NCI-H1436 treated with DMSO at 0.1 percent for 48 hours (cell line): ENCODE measurements around the gene DHCR7.
A peak's percentile ranks its signal among the peaks of the same experiment; 100 is the strongest.

Experiments
- DNase-seq: peaks from one replicate; lab custom pipeline; 2025; lab: John Stamatoyannopoulos, UW

The DHCR7 gene, protein sequence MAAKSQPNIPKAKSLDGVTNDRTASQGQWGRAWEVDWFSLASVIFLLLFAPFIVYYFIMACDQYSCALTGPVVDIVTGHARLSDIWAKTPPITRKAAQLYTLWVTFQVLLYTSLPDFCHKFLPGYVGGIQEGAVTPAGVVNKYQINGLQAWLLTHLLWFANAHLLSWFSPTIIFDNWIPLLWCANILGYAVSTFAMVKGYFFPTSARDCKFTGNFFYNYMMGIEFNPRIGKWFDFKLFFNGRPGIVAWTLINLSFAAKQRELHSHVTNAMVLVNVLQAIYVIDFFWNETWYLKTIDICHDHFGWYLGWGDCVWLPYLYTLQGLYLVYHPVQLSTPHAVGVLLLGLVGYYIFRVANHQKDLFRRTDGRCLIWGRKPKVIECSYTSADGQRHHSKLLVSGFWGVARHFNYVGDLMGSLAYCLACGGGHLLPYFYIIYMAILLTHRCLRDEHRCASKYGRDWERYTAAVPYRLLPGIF

DNA sequence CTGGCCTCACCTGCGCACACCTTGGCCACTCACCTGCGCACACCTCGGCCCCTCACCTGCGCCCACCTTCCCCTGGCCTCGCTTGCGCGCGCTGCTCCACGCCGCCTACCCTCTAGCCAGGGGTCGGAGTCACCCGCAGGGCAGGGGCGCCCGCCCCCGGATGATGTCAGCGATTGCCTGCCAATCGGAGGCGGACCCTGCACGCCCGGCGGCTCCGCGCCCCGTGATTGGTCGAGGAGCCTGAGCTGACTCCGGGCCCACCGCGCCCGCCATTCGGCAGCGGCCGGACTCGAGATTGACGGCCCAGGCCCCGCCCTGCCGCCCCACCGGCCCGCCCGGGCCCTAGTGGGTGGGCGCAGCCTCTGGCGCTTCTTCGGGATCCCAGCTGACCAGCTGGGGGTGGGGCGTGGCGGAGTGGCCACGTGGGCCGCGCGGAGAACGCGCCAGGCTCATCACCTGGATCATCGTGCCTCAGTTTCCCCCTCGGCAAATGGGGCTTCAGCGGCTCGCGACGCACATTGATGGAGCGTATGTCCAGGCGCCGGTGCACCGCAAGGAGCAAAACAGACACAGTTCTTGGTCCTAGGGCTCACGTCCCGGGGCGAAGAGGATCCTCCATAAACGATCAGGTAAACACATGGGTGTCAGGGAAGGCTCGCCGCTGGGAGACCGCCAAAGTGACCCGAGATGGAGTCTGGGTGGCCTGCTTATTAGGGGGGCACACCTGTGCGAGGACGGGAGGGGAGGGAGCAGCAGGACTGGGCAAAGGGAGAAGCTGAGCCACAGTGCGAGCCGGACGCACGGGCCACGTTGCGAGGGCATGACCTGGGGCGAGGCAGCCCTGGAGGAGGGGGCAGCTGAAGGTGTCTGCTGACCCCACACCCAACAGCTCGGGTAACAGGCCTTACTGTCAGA is at the start of gene DHCR7:
Gene DHCR7 (minus strand): TSS at position 137 of the 915 bp plus-strand sequence. CDS start 3,441 bp downstream, outside the sequence.
- peak; percentile 76 for DNase-seq

DNA sequence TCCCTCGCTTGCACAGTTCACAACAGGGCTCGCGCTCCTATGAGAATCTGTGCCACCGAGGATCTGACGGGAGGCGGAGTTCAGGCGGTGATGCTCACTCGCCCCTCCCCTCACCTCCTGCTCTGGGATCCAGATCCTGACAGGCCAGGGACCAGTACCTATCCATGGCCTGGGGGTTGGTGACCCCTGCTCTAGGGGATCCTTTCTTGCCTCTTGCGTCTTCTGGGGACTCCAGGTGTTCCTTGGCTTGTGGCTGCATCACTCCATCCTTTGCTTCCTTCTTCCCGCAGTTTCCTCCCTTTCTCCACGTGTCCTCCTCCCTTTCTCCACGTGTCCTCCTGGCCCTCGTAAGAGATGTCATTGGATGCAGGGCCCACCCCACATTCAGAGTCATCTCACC is 48.2 kb upstream of the DHCR7 start:
- DNase-seq = no peak

DNA sequence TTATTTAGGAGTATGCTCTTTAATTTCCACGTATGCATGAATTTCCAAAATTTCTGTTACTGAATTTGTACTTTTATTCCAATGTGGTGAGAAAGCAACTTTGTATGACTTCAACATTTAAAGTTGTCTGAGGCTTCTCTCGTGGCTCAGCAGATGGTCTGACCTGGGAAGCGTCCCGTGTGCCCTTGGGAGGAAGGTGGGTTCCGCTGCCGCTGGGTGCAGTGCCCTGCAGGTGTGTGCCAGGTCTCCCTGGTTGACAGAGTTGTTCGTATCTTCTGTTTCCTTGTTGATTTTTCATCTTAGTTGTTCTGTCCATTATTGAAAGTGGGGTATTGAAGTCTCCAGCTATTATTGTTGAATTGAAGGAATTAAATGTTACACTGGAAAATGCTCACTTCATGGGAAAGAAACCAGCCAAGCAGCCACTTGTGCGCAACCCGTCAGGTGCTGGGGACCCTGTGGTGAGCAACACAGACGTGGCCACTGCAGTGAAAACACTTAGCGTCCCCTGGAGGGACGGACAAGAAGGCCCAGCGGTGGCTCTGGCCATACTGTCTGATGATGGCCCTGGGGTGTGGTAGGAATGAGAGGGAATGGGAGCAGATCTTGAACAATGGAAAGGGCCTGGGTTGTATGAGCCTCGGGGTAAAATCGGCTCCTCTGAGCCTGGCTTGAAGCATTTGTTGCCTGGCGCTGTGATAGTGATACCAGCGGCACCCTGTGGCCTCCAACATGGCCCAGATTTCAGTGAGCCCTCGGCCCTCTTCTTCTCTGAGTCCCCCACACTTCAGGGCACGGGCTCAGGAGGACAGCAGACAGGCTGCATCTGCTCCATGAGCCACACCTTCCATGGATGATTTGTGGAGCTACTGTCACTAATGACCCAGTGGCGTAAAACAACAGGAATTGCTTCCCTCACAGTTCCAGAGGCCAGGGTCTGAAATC is 47.4 kb upstream of the DHCR7 start:
- DNase-seq = no peak

DNA sequence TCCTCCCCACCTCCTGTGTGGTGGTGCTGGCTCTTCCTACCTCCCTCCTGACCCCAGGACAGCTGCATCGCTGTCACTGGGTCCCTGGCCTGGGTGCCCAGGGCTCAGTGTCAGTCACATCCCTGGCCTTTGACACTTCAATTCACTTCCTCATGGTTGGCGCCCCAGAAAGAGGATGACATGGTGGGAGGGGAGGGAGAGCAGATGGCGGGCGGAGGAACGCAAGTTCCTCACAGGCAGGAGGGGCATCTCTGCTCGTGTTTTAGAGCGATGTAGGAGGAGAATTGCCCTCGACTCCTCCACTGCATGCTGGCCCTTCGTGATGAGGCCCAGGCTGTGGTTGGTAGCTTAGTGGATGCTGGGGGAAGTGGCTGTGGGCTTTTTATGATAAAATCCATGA is 43.7 kb upstream of the DHCR7 start:
- DNase-seq = no peak

DNA sequence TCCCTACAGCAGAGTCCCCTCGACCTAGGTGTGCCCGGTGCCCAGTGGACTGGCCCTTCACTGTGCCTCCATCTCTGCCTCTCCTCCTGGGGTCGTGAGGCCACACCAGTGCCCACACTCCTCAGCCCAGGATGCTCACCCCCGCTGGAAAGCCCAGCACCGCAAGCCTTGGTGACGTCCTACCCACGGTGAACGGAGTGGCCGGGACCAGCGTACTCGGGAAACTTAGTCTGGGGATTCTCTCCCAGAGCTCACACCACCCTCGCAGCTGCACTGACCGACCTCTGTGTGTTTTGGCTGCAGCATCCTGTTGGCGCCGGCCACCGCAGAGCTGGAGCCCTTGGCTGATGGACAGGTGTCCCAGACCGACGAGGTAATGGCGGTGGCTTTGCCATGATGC is 43.3 kb upstream of the DHCR7 start:
- DNase-seq = no peak

DNA sequence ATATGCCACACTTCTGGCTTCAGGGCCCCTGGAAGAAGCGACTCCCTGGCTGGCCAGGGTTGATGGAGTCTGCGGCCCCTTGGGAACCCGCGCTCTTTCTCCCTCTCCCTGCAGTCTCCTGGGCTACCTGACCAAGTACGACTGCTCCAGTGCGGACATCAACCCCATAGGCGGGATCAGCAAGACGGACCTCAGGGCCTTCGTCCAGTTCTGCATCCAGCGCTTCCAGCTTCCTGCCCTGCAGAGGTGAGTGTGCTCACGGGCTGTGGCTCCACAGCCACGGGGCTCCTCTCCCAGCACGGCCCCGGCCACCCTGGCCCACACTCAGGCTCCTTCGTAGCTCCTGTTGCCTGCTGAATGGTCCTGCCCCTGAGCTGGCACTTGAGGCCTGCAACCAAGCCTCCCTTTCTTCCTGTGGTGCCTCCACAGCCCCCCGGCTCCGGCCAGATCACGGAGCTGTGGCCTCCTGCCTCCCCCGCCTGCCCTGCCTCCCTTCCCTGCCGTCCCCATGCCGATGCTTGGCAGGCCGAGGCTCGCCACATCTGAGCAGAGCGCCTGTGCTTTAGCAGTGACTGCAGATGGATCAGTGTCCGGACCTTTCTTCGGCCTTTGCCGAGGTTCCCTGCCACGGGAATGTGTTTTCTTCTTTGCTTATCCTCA is 42.7 kb upstream of the DHCR7 start:
- no peak for DNase-seq

DNA sequence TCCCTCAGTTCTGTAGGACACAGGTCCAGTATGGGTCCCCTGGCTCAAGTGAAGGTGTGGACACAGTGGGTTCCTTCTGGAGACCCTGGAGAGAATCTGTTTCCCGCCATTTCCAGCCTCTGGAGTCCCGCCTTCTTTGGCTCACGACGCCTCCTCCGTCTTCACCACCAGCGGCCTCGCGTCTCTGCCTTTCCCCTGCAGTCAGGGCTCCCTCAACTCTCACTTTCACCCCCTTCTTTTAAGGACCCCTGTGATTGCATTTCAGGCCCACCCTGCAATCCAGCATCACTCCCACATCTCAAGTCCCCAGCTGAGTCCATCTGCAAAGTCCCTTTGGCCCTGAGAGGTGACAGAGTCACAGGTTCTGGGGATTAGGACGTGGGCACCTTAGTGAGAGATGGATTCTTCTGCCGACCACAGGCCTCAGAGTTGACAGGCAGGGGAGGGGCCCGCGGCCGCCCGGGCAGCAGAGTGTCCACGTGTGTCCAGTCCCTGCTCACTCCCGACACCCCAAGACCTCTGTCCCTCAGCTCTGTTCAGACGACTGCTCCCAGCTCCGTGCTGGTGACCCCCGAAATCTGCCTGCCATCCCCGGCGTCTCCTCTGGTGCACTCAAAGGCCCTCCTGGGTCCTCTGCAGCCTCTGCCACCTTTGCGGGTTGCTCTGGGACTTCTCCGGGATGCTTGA is 42.0 kb upstream of the DHCR7 start:
- no peak for DNase-seq

DNA sequence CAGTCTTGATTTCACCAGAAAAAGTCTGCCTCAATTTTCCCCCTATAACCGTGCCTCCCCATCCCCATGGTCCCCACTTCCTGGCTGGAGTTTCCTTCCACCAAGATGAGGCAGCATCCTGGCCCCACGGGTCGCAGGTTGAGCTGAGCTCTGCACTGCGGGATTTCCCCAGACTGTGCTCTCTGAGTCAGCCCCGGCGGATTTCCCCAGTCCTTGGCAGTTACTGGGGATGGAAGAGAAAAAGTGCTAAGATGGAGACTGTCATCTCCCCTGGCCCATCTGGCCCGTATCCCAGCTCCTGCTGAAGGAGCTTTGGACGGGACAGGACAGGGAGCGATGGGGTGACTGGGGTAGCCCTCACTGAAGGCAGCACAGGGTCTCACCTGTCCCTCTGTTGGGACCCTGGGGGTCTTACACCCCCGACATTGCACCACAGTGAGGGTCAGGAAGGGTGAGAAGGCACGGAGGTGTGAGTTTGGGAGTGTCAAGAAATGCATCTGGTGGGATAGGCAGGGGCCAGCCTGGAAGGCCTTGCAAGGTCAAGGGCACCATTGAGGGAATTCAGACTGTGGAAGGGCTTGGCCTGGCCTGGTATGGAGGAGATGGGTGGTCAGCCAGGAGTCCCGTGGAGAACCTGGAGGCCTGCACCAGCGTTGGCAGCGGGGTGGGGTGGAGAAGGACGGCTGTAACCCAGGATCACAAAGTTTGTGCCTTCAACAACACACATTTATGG is 41.3 kb upstream of the DHCR7 start:
- no peak for DNase-seq

DNA sequence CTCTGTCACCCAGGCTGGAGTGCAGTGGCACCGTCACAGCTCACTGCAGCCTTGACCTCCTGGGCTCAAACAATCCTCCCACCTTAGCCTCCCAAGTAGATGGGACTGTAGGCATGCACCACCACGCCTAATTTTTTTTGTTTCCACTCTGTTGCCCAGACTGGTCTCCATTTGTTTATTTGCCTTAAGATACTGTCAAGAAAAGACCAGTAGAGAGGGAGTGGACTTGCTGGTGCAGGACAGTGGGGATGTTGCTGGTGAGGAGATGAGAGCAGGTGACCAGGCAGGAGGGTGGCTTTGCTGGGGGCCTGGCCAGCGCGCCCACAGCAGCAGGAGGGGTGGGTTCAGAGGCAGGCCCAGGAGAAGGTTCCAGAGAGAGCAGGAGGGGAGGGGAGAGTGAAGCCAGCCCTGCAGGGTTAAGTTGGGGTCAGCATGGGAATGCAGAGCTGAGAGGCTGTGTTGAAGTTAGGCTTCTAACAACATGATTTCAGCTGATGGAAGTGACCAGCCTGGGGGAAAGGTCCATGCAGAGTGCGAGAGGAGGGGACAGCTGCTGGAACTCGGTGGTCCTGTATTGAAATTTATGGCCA is 40.6 kb upstream of the DHCR7 start:
- DNase-seq = no peak

DNA sequence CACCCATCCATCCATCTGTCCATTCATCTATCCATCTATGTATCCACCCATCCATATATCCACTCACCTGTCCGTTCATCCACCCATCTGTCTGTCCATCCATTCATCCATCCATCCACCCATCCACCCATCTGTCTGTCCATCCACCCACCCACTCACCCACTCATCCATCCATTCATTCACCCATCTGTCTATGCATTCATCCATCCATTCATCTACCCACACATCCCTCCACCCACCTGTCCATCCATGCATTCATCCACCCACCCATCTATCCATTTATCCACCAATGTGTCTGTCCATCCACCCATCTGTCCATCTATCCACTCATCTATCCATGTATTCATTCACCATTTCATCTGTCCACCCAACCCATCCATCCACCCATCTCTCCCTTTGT is 38.1 kb upstream of the DHCR7 start:
- DNase-seq = no peak

DNA sequence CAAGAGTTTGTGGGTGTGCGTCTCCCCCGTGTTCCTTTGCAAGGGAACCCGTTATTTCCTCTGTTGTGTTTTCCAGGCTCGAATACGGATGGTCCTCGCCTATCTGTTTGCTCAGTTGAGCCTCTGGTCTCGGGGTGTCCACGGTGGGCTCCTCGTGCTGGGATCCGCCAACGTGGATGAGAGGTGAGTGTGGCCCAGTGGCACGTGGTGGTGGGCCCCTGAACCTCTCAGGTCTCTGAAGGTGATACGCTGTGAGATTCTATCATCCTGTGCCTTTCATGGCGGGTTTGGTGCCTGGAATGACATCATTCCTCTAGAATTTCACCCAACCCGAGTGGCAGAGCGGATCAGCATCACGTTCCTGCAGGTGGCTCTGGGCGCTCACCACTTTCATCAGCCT is 37.3 kb upstream of the DHCR7 start:
- no peak for DNase-seq

DNA sequence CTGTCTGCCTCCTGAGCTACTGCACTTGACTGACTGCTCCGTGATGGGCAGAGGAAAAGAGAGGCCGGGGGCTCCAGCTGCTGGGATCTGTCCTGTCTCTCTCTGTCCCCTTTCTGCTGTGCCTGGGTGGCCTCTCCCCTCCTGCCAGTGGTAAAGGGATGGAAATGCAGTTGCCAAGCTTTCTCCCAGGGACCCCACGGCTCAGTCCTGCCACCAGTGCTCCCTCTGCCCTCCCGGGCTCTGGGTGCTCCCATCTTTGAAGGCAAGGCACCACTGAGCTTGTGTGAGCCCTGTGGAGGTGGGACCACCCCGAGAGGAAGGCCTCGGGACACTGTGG is 36.8 kb upstream of the DHCR7 start:
- no peak for DNase-seq

DNA sequence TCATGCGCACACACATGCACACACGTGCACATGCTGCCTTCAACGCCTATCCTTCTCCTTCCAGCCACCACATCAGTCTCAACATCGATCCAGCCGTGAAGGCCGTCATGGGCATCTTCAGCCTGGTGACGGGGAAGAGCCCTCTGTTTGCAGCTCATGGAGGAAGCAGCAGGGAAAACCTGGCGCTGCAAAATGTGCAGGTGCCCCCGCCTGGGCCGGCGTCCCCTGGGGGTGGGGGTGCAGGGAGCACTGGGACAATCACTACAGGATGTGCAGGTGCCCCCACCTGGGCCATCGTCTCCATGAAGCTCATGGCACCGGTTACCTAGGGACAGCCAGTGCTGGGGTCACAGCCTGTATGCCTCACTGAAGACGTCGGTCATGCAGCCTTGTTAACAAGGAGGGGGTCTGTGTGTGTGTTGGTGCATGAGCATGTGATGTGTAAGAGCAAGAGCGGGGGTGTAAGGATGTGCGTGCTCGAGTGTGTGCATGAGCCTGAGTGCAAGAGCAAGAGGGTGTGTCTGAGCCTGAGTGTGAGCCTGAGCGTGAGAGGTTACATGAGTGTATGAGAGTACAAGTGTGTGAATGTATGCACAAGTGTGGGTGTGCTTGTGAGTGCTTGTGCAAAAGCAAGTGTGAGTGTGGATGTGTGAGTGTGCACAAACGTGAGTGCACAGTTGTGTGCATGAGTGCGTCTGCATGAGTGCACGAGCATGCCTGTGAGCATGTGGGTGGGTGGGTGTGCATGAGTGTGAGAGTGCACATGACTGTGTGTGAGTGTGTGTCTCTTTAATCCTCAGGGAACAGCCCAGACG is 36.3 kb upstream of the DHCR7 start:
- DNase-seq = no peak

DNA sequence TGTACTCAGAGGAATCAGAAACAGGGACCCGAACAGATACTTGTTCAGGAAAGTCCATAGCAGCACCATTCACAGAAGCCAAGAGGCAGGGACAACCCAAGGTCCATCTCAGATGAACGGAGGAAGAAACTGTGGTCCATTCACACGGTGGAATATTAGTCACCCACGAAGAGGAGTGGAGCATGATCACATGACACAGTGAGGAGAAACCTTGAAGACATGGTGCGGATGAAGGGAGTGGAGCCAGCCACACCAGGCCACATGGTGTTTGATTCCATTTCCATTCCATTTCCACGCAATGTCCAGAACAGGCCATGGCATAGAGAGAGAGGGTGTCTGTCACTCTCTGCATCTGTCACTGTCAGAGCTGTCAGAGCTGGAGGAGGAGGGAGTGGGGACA is 35.5 kb upstream of the DHCR7 start:
- DNase-seq = no peak

DNA sequence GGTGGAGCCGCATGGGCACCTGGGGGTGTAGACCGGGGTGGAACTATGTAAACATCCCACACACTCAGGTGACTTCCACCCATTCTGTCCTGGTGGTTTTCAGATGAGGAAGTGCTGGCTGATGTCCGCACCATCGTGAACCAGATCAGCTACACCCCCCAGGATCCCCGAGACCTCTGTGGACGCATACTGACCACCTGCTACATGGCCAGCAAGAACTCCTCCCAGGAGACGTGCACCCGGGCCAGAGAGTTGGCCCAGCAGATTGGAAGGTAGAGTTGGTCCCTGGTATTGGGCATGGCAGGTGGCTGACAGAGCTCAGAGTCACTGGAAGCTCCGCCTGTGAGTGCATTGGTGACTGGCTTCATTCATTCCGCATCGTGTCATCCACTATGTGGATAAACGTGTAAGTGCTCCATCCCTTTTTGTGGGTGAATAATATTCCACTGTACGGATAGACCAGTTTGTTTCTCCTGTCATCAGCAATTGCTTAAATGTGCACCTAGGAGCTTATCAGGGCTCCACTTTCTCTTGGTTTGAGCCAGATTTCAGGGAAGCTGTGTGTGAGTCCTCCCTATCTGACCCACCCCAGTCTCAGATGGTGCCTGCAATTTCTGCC is 34.7 kb upstream of the DHCR7 start:
- DNase-seq = no peak

DNA sequence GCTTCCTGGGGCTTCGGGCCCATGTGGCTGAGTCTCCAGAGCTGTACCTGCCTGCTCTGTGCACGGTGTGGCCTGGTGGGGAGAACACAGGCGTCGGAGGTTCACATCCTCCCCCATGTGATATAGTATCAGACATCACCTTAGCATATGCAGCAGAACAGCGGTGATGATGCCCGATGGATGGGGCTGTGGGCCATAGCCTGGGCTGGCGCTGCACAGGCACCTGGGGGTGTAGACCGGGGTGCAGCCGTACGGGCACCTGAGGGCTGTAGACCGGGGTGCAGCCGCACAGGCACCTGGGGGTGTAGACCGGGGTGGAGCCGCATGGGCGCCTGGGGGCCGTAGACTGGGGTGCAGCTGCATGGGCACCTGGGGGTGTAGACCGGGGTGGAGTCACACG is 34.0 kb upstream of the DHCR7 start:
- no peak for DNase-seq

DNA sequence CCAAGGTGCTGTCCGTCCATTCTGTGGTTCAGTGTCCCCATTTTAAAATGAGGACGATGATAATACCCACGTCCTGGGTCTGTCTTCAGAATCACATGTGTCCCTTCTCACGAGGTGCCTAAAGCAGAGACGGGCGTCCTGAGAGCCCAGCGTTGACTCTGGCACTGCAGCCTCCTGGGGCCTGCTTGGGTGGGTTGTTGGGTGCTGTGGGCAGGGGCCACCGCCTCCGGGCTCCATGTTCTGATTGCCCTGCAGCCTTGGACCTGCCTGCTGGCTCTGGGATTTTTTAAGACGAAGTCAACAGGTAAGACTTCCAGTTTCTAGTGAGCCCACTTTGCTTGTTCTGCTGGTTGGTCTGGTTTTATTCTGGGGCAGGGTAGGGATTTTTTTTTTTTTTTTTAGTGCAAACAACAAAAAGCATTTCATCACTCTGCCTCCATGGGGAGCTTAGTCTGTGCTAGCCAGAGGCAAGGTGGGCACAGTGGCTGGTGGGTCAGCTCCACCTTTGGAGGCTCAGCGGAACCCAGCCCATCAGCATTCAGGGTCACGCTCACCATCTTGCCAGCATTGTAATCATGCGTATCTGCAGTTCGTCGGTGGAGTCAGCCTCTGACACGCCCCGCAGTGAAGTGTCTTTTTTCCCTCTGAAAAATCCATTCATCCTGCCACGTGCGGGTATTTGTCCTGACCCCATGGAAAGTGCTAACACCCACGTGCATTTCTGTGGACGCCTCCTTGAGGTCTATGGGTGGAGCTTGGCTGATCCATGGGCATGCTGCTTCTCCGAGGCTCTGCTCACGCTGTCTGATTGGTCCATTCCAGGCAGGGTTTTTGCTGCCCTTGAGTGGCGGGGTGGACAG is 33.1 kb upstream of the DHCR7 start:
- DNase-seq = no peak

DNA sequence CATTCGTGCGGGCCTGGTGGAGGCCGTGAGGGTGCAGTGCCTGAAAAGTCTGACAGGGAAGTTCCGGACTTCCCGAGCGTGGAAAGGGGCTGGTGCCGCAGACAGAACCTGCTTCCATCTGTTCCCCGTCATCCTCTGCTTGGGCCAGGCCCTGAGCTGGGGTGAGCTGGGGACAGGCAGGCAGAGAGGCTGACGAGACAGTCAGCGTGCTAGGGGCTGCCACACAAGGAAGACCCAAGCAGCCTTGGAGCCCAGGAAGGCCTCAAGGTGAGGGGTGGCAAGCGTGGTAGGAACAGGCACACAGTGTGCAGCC is 30.3 kb upstream of the DHCR7 start:
- no peak for DNase-seq
